ENCODE data around the gene ADAT2.

The ADAT2 gene

DNA sequence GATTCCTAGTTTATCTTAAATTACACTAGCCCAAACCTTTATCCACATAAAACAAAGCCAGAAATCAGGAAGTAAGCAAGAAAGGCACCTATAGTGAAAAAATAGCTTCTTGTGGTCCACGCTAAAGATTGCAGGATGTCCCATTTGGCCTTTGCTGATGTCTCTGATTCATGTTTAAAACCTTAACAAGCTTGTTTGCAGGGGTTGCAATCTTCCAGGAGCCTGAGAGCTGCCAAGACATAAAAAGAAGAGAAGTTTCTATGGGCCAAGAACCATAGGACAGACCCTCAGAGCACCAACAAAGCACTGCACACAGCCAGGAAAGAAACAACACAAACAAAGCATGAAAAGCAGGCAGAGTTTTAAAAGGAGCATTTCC is 49.4 kb downstream of the ADAT2 start:
- in situ Hi-C loops (cut with HindIII; ENCODE audit: low pct_ligation_motif_present, low pct_unique_long_range_greater_than_20kb, low sequenced_read_pairs), result no loop called here
- DNase-seq, result no peak

DNA sequence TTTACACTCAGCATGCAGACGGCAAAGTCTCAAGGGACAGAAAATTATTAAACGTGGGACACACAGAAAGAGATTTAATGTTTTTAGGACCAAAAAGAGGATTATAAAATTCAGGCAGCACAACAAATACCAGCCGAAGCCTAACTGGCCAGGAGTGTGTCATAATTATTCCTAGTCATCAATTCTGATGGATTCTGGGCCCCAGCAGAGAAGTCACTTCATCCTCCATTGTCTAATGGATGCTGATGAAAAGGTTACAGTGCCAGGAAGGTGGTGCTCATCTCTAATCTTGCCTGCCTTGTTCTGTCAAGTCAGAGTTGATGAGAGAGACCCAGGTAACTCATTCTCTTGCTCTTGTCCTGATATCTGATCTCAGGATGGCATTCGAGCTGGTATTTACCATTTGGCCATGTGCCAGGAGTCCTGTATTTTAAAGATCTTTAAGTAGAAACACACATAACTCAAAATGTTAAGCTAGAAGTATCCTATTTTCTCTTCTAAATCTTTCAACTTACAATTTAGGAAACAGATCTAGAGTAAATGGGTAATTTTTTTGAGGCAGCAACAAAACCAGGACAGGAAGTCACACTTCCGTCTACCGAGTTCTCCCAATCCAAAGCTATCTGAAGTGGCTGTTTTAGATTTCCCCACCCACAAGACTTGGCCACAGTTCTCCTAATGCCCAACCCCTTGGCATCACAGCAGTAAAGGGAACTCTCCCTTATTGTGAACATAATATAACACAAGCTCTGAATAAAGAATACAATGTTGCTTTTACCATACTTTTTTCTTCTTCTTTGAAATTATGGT is 50.0 kb downstream of the ADAT2 start:
- in situ Hi-C loops (cut with HindIII; ENCODE audit: low pct_ligation_motif_present, low pct_unique_long_range_greater_than_20kb, low sequenced_read_pairs), result no loop called here

DNA sequence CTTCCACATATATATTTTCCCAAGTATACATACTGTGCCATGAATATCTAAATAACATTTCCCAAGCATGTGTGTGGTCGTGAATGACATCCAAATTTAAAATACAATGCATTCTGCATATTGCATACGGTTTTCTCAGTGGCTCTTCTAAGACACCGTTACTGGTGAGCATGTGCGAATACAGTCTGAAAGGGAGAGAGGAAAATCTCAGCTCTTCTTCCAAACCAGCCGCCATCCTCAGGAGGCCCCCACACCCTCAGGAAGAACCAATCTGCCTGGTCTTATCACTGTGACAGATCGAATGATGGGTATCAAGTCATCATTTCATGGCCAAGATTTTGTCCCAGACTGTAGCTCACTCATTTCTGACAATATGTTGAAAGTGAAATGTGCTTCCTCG is 50.7 kb downstream of the ADAT2 start:
- DNase-seq, result no peak
- in situ Hi-C loops (cut with HindIII; ENCODE audit: low pct_ligation_motif_present, low pct_unique_long_range_greater_than_20kb, low sequenced_read_pairs), result no loop called here

More for the DNA sequence above, 50.0 kb downstream of the ADAT2 start:
- DNase-seq, result no peak

DNA sequence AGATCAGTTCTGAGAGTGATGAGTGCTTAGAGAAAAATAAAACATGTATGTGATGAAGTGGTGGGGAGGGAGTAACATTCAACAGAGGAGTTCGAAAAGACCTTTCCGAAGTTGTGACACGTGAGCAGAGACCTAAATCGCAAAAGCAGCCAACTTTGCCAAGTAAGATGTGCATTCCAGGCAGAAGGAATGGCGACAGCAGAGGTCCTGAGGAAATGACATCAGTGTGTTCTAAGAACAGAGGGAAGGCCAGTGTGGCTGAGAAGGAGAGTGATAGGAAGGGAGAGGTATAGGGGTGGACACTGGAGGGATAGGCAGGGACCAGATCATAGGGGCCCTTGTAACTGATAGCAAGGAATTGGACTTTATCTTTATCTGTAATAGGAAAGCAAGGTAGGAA is 51.3 kb downstream of the ADAT2 start:
- in situ Hi-C loops (cut with HindIII; ENCODE audit: low pct_ligation_motif_present, low pct_unique_long_range_greater_than_20kb, low sequenced_read_pairs), result no loop called here
- no peak for DNase-seq

DNA sequence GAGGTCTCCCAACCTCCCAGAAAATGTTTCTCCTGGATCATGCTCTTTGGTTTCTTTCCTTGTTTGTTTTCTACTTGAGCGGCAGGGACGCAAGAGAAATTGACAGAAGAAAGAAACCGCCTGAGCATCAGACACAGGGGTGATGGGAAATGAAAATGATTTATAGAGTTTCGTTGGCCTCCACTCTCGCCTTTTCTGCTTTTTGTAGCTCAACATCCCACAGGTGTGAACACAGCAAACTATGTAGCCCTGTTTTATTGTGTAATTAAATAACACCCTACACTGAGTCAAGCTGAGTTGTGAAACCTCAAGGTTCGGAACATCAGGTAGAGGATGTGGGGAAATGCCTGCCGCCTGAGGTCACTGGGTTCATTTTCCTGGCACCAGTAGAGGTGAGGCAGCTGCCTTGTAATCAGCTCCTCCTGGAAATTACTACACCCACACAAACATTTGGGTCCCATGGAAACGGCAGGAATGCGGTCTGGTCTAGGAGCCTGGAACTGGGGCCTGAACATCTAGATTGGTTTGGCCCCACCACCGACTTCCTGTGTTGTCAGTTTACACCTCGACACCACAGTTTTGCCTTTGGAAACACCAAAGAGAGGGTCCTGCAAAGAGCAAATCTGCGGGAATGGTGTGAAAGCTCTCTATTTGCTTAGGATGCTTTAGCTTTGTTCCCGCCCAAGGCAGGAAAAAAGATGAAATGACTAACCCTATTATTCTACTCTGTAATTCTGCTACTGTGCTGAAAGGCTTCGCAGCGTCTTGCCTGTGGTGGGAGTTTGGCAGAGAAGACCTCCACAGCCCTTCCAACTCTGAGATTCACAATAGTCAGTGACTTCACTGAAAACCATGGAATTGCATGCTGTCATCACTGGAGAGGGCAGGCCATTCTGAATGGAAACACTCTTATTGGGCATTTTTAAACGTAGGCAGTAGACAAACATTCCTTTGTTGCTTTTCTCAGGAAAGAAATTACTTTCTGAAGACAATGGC is 53.0 kb downstream of the ADAT2 start:
- in situ Hi-C loops (cut with HindIII; ENCODE audit: low pct_ligation_motif_present, low pct_unique_long_range_greater_than_20kb, low sequenced_read_pairs), result no loop called here
- DNase-seq, result peak; percentile 79

DNA sequence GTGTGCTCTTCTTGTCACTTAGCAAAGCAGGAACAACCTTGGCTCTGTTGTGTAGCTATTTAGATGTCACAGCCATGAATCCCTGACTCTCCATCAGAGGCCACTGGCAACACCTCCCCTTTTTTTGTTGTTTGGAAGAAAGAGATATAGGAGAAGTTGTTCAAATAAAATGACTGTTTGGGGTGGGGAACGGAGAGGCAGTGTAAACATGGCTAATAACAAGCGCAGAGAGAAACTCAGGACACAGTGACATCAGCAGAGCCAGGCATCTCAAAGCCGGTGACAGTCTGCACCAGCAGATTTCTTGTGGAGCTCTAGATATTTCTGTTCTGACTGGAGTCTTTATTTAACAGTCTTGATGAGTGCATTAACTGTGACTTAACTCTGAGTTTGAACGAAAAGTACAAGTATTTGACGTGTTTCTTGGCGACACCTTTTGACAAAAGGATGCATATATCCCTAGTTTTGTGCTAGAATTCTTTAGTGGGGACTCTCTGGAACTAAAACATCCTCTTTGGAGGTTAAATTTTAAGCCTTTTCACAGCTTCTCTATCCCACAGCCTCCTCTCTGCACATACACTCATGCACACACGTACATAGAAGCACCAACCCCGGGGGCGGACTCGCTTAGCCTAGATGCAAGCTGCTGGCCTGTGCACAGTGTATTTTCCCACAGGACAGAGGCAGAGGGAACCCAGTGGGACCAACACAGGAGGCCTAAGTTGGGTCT is 53.8 kb downstream of the ADAT2 start:
- DNase-seq, result peak; percentile 36
- in situ Hi-C loops (cut with HindIII; ENCODE audit: low pct_ligation_motif_present, low pct_unique_long_range_greater_than_20kb, low sequenced_read_pairs), result no loop called here

DNA sequence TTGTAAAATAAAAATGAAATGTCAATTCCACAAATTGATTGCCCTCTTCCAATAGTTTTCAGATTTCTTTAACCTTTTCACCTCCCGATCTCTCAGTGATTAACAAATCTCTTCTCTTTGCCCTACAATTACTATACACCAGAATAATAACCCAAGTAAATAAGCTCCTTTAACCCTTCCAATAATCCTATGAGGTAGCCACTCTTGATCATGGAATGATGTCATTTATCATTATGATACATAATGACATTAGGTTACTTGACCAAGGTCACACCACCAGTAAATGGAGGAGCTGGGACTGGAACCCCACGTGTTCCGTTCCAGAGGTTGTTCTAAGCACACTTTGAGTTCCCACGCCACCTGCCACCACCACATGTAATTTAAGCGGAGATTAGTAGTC is 54.8 kb downstream of the ADAT2 start:
- in situ Hi-C loops (cut with HindIII; ENCODE audit: low pct_ligation_motif_present, low pct_unique_long_range_greater_than_20kb, low sequenced_read_pairs), result no loop called here

DNA sequence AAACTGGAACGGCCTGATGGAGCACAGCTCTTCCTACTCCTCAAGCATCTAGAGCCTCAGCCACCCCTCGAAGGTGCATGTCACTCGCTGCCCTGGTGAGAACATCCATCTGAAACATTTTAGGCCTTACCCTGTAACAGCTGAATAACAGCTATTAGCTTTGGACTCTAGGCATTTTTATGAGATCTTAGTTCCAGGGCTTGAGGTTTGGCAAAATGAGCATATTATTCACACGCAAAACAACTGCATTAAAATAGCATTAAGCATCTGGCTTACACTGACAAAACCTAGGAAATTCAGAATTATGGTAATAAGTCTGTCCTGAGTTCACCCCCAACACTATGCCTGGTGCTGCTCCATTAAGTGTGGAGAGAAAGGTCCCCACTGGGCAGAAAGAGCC is 56.1 kb downstream of the ADAT2 start:
- DNase-seq, result no peak
- in situ Hi-C loops (cut with HindIII; ENCODE audit: low pct_ligation_motif_present, low pct_unique_long_range_greater_than_20kb, low sequenced_read_pairs), result no loop called here

More for the DNA sequence above, 54.8 kb downstream of the ADAT2 start:
- no peak for DNase-seq

DNA sequence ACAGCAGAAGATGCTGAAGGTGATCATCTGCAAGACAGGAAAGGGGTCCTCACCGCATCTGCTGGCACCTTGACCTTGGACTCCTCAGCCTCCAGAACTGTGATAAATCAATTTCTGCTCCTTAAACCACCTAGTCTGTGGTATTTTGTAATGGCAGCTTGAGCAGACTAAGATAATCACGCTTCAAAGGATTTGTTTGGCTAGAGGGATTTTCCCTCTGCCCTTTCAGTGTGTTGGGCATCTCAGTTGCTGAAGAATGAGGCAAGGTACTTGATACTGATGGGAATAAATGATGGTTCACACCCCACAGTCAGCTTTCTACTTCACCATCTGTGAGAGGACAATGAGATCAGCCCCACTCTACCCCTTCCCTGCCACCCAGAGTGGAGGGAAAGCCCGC is 60.2 kb downstream of the ADAT2 start:
- no peak for DNase-seq
- in situ Hi-C loops (cut with HindIII; ENCODE audit: low pct_ligation_motif_present, low pct_unique_long_range_greater_than_20kb, low sequenced_read_pairs), result no loop called here

DNA sequence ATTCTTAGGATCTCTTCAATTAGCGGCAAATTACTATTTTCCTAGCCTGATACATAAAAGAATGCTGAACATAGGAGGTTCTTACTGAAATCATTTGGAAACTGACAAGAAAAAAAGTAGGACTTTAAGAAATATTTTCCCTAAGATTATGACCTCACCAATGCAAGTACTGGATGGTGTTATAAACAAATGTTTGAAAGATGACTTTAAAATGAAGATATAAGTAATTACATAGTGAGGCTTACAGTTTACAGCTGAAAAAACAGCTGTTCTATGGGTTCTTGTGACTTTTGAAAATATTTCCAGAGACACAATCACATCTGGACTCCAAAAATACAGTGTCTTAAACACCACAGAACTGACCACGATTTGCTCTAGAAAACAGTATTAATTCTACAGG is 64.9 kb downstream of the ADAT2 start:
- in situ Hi-C loops (cut with HindIII; ENCODE audit: low pct_ligation_motif_present, low pct_unique_long_range_greater_than_20kb, low sequenced_read_pairs), result no loop called here
- no peak for DNase-seq

DNA sequence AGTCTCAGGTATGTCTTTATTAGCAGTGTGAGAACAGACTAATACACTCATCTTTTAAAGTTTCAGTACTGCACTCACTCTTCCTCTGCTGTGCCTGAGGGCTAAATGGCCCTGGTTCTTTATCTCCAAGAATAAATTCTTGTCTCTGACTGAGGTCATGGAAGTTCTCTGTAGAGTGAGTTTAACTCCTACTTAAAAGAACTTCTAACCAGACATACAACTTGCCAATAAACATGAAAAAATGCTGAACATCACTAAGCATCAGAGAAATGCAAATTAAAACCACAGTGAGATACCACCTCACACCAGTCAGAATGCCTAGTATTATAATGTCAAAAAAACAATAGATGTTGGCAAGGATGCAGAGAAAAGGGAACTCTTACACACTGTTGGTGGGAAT is 73.6 kb downstream of the ADAT2 start:
- no peak for DNase-seq
- in situ Hi-C loops (cut with HindIII; ENCODE audit: low pct_ligation_motif_present, low pct_unique_long_range_greater_than_20kb, low sequenced_read_pairs), result no loop called here

DNA sequence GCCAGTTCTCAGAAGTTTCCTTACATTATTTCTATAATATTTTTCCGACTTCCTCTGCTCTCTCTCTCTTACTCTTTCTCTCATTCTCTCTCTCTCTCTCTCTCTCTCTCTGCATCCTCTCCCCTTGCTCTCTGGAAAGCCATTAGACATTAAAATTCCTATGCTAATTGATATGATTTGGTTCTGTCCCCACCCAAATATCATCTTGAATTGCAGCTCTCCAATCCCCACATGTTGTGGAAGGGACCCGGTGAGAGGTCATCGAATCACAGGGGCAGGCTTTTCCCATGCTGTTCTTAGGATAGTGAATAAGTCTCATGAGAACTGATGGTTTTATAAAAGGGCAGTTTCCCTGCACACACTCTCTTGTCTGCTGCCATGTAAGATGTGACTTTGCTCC is 74.1 kb downstream of the ADAT2 start:
- in situ Hi-C loops (cut with HindIII; ENCODE audit: low pct_ligation_motif_present, low pct_unique_long_range_greater_than_20kb, low sequenced_read_pairs), result no loop called here
- DNase-seq, result no peak

DNA sequence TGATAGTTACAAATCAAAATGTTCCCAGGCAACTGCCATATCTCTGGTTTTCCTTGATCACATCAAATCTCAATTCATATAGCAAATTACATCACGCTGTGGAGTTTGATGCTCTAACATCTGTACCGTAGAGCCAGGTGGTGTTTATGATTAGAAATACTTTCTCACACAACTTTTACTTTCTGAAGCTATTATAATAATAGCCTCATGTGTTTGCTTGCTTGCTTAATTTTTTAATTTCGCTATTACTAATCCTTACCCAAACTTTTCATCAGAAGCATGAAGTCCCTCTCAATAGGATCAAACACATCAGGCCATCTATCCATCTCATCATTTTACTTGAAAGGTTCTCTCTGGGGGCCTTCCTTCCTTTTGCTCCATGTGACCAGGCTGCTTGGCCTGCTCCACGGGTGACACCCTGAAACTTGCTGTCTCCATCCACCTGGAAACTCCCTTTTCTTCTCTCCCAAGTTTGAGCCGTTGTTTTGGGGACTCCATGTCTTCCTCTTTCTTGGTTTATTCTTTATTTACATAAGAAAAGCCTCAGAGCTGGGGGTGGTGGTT is 75.4 kb downstream of the ADAT2 start:
- in situ Hi-C loops (cut with HindIII; ENCODE audit: low pct_ligation_motif_present, low pct_unique_long_range_greater_than_20kb, low sequenced_read_pairs), result no loop called here
- DNase-seq, result no peak

DNA sequence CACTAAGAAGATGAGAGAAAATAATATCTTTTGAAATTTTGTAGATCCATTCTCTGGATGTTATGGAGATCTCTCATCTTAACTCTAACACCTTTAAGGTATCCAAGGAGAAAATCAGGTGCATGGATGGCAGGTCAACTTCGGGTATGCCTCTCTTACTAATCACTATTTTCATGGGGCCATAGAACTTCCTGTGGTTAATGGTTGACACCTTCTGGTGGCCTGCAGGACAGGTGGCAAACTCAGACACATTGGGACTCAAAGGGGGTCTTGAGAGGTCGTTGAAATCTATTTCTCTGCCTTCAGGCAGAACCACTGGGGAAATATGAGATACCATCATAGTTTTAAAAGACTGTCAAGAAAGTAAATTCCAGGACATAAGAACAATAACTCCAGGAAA is 76.5 kb downstream of the ADAT2 start:
- DNase-seq, result no peak
- in situ Hi-C loops (cut with HindIII; ENCODE audit: low pct_ligation_motif_present, low pct_unique_long_range_greater_than_20kb, low sequenced_read_pairs), result no loop called here

All from ACHN (cell line).